ENCODE measurements around the gene TTK.

The TTK gene

DNA sequence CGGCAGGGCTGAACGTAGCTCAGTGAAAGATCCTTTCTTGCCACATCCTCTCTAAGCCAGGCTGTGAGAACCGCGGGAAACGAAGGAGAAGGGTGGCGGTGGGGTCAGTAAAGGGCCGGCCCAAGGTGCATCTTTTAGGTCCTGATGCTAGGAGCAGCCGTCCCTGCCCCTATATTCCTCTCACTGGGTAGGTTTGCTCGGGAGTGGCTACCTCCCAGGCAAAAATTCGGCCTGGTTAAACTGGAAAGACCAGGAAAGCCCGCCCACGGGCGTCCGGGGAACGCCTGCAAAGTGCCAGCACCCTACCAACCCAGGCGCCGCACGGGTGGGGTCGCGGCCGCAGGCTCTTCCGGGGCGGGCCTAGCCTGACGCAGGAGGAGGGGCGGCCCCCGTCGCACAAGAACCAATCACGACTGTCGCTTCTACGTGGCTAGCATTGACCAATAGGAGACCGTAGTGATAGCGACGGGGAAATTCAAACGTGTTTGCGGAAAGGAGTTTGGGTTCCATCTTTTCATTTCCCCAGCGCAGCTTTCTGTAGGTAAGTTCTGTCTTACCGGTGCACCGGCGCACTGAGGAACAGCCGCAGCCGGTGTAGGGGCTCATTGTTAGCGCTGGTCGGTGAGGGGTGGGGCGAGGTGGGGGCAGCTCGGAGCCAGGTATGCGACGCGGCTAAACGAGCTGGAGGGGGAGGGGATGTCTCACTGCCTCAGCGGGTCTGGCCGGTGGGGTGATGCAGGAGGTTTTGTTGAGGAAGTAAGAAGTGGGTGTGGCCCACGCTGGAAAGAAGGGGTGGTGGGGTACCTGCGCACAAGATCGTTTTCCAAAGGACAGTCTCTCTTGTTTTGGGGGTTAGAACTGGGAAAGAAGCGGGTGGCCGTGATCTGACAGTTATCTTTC, at the start of gene TTK:
TSS of gene TTK (plus strand) at position 477 of the 900 bp plus-strand sequence. CDS start 1,195 bp downstream, outside the sequence.
- peak; percentile 84 for DNase-seq

DNA sequence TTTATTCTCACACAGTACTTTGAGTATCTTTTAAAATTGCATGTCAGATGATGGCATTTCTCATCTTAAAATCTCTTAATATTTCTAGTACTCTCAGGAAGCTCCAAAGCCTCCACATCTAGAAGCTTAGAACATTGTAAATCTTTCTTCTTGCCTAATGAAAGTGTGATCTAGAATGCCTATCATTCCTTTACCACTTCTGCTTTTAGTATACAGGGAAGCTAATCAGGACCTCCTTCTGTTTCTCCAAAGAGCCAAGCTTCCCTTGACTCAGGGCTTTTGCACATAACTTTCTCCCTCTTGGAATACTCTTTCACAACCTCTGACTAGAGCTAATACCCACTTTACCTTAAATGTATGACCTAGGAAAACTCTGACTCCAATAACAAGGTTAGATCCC, 49.6 kb upstream of the TTK start:
- DNase-seq = no peak

DNA sequence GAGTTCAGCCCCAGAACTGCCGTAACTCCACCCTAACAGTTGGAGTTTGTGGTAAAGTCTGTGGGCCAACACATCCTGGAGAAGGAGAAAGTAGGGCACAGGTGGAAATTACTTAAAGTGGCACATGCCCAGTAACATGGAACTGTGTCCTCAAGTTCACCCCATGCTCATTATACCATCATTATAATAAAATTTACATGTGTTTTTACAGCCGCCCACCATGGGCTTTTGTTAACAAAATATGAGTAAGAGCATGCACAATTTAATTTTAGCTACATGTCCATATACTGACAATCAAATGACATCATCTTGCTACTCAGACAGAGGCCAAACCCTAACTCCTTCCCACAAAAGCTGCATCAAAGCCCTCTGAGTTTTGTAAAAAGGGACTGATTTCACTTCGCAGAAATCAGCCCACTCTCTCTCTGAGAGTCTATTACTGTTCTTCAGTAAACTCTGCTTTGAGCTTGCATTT, 39.8 kb upstream of the TTK start:
- no peak for DNase-seq

DNA sequence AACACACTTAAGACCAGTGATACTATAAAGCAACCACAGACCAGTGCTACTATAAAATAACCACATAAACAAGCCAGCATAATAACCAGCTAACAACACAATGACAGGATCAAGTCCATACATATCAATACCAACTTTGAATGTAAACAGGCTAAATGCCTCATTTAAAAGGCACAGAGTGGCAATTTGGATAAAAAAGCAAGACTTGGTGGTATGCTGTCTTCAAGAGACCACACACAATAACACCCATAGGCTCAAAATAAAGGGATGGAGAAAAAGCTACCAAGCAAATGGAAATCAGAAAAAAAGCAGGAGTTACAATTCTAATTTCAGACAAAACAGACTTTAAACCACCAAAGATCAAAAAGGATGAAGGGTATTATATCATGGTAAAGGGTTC, 37.3 kb upstream of the TTK start:
- no peak for DNase-seq

DNA sequence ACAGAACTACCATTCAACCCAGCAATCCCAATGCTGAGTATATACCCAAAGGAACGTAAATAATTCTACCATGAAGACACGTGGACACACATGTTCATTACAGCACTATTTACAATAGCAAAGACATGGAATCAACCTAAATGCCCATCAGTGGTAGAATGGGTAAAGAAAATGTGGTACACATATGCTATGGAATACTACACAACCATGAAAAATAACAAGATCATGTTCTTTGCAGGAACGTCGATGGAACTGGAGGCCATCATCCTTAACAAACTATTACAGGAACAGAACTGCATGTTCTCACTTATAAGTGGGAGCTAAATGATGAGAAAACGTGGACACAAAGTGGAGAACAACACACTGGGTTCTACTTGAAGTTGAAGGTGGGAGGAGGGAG, 34.7 kb upstream of the TTK start:
- DNase-seq = no peak

GRCh38 chr6:79971193-79971592, 33.3 kb upstream of the TTK start:
- no peak for DNase-seq

GRCh38 chr6:79981652-79982051, 22.8 kb upstream of the TTK start:
- no peak for DNase-seq

DNA sequence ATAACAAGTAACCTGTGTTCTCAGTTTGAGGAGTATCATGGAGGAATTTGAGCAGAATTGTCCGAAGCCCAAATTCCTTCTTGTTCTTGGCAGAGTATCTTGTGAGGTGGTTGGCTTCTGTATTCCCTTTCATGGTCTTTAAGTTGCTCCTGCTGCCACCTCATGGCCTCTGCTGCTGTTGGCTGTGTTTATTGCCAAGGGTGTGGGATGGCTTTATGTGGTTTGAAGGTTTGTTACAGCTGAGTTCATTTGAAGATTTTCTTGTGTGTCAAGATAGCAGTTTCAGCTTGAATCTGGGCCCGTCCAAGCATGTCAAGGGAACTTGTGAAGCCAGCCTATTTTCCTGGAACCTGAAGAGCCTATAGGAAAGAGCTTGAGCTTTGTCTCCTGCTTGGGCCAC, 20.2 kb upstream of the TTK start:
- DNase-seq = no peak

GRCh38 chr6:79985128-79985527, 19.3 kb upstream of the TTK start:
- no peak for DNase-seq

- no peak for DNase-seq
Measured at GRCh38 chr6:79989641-79990040, 14.8 kb upstream of the TTK start.

GRCh38 chr6:79993012-79993910, 11.2 kb upstream of the TTK start:
- DNase-seq = no peak

DNA sequence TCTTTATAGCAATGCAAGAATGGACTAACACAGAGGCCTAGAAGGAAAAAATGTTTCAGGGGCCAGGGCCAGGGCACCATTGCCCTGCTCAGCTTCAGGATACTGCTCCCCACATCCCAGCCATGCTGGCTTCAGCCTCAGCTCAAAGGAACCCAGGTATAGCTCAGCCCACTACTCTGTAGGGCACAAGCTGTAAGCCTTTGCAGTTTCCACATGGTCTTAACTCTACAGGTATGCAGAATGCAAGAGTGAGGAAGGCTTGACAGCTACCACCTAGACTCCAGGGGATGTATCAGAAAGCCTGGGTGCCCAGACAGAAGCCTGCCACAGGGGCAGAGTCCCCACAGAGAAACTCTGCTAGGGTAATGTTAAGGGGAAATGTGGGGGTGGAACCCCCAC, 10.5 kb upstream of the TTK start:
- no peak for DNase-seq

GRCh38 chr6:79997728-79998127, 6.7 kb upstream of the TTK start:
- DNase-seq = no peak

DNA sequence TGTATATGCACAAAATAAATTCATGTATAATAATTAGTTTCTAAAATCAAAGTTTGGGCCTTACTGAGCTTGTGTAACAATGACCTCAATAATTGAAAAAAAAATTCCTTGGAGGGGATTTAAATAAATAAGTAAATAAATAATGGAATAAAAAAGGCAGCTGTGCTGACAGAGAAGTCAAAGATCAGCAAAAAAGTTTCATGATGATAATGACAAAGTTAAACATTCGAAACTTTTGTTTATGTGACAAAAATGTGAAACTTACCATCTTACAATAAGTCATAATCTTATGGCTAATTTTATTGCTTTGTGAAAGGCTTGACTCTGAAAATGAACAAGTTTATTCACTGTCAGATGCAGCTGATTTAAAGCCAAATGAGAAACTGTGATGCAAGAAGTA, 3.1 kb upstream of the TTK start:
- DNase-seq = no peak

- DNase-seq = peak in 1 of 2 experiments; percentile 15
Measured at GRCh38 chr6:80003826-80004172, 650 bp upstream of the TTK start.

- DNase-seq = no peak
Measured at GRCh38 chr6:80005406-80005805, 957 bp downstream of the TTK start.

DNA sequence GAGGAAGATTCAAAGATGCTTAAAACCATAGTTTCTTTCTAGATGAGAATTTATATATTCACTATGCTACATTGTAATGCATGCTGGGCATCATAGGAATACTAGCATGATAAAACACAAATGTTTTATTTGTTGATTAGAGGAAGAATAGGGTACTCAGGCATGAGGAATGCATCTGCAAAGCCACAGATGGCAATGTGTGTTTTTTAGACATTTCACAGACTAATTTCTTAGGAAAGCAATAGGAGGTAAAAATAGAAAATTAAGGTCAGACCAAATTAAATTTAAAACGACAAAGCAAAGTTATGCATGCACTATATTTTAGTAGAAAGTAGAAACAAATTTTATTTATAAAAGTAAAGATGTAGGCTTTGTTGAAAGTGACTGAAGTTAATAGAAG, 2.1 kb downstream of the TTK start:
- no peak for DNase-seq

GRCh38 chr6:80009531-80009930, 5.1 kb downstream of the TTK start:
- DNase-seq = no peak

DNA sequence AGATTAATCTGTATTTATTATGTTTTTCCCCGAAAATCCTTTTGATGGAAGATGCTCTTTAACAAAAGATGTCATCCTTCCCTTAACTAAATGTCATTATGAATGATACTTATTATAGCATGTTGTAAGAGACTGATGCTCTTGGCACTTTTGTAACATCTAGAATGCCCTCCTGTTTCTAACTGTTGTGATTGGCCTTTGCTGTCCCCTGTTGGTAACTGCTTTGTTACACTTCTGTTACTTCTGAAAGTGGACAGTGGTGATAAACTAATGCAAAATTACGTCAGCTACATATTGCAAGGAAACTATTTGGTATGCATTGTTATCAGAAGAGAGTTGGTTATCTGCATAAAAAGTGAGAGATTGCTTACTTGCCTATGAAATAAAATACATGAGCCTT, 5.8 kb downstream of the TTK start:
- no peak for DNase-seq

DNA sequence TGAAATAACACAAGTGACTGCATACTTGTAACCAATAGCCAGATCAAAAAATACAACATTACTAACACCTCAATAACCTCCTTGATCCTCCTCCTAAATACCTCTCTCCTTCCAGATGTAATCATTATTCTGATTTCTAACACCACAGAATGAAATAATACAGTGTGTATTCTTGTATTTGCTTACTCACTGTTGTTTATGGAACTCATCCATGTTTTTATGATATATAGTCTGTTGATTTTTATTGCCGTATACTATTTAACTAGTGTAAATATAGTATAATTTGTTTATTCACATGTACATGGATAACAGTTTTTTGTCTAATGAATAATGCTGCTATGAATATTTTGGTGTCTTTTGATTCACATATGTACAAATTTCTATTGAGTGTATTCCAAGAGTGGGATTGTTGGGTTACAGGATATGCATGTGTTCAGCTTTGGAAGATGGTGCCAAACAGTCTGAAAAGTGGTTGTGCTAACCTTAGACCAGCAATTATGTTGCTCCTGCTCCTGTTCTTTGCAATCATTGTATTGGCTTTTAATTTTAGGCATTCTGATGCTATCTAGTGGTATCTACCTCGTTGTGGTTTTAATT, 11.5 kb downstream of the TTK start:
- DNase-seq = no peak

DNA sequence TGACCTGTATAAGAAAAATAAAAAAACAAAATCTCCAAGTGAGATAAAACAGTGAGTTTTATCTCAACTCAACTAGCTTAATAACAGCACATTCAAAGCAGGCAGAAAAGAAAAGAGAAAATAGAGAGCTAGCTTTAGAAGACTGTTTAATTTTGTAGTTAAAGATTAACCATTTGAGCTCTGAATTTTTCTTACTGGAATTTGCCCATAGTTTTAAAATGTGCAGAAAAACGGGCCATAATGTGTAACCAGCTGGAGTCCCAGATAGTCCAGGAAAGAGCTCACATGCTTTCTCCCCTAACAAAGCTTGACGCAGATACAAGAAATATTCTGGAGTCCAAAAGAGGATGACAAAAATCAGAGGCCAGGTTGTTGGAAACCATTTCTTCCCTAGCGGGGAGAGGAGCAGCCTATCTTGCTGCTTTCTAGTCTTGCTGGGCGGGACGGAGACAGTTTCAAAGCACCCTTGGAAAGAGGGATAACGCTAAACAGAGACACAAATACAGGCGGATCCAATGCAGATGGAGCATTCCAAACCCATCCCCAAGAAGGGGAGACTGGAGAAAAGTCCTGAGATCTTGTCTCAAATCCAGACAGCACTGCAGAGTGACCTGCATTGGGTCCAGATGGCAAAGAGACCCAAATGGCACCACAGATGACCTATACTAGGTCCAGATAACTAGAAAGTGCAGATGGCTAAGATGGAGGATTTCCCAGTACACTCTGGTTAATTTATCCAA, 16.1 kb downstream of the TTK start:
- DNase-seq = no peak

GRCh38 chr6:80021131-80021530, 16.7 kb downstream of the TTK start:
- DNase-seq = no peak

- DNase-seq = no peak
Measured at GRCh38 chr6:80021591-80021990, 17.1 kb downstream of the TTK start.
